SK-N-MC (cell line): Measurements from ENCODE around the gene TBPL2.
"Not testable (repeated sequence)": the region's sequence is repeated elsewhere in the genome, so short reads cannot be mapped to it uniquely, and the experiment has no call there.

ENCODE experiments used
- EZH2 ChIP-seq: fragments of 200-600 bp; sonication (generic); IDR thresholded peaks from one replicate; pipeline ENCODE4 v1.6.1; 2017; ENCODE audit warnings: antibody characterized with exemption
- POLR2AphosphoS5 ChIP-seq: IDR thresholded peaks from 2 replicates; pipeline ENCODE4 v1.6.1; 2012; ENCODE audit warnings: mild to moderate bottlenecking, low read depth, low read length, borderline replicate concordance

DNA sequence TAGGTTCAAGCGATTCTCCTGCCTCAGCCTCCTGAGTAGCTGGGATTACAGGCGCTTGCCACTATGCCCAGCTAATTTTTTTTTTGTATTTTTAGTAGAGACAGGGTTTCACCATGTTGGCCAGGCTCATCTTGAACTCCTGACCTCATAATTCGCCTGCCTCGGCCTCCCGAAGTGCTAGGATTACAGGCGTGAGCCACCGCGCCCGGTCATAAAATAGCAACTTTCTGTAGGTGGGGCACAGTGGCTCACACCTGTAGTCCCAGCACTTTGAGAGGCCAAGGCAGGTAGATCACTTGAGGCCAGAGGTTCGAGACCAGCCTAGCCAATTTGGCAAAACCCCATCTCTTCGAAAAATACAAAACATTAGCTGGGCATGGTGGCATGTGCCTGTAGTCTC is 18.1 kb downstream of the TBPL2 start:
- not testable (repeated sequence) for TF ChIP-seq POLR2AphosphoS5, EZH2
